Measurements from ENCODE around the gene MAML2.

The MAML2 gene

DNA sequence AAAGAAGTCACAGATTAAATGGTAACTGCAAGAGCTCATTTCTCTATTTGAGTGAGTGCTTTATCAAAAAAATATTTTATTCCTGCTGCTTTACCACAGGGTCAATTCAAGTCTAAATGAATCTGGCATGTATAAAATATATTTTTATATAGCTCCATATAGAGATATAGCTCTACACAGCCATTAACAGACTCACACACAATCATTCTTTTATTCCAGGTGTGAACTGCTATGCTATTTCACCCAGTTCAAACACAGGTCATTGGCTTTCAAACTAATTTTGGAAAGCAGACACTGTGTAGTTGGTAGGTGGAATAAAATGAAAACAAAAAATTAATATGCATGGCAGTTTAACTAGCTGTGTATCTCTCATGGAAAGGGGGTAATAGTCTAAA, 63.1 kb downstream of the MAML2 start:
- no peak overlapping the region for H3K56ac ChIP-seq (ENCODE audit: low read length)
- no peak overlapping the region for H3K18ac ChIP-seq (ENCODE audit: low read length)
- H3K27me3 ChIP-seq (ENCODE audit: insufficient read depth, low read length, poor library complexity) = no peaks in the 10 kb centered on the region
- peaks cover 10% of the 10 kb centered on the region for H3K4me1 ChIP-seq (ENCODE audit: control insufficient read depth, low read depth, low read length)
- H2BK15ac ChIP-seq (replicated peaks; ENCODE audit: low read depth) = no peak overlapping the region
- no peak overlapping the region for H2AK5ac ChIP-seq (ENCODE audit: low read length)
- no peak overlapping the region for H3K23ac ChIP-seq (ENCODE audit: low read length)
- H3K79me2 ChIP-seq (ENCODE audit: control insufficient read depth, insufficient read depth, low read length) = no peaks in the 10 kb centered on the region
- H3K79me1 ChIP-seq (ENCODE audit: low read length) = no peaks in the 10 kb centered on the region
- no peak overlapping the region for H2BK5ac ChIP-seq (ENCODE audit: low read length)
- no peak overlapping the region for H3K27ac ChIP-seq (ENCODE audit: low read depth, low read length)
- DNase-seq = no peak
- no peak overlapping the region for H4K8ac ChIP-seq (ENCODE audit: low read depth, low read length)
- H3K9ac ChIP-seq (ENCODE audit: low read length) = no peak overlapping the region
- no peak overlapping the region for H3K4ac ChIP-seq (ENCODE audit: low read depth, low read length)
- H3K36me3 ChIP-seq (ENCODE audit: control insufficient read depth, insufficient read depth, low read length) = no peaks in the 10 kb centered on the region
- H2BK120ac ChIP-seq (ENCODE audit: low read depth, low read length) = no peak overlapping the region
- no peak overlapping the region for H4K5ac ChIP-seq (ENCODE audit: low read length)
- no peak overlapping the region for H3K4me2 ChIP-seq (ENCODE audit: low read length)
- H3K4me3 ChIP-seq (ENCODE audit: low read length) = no peak overlapping the region

DNA sequence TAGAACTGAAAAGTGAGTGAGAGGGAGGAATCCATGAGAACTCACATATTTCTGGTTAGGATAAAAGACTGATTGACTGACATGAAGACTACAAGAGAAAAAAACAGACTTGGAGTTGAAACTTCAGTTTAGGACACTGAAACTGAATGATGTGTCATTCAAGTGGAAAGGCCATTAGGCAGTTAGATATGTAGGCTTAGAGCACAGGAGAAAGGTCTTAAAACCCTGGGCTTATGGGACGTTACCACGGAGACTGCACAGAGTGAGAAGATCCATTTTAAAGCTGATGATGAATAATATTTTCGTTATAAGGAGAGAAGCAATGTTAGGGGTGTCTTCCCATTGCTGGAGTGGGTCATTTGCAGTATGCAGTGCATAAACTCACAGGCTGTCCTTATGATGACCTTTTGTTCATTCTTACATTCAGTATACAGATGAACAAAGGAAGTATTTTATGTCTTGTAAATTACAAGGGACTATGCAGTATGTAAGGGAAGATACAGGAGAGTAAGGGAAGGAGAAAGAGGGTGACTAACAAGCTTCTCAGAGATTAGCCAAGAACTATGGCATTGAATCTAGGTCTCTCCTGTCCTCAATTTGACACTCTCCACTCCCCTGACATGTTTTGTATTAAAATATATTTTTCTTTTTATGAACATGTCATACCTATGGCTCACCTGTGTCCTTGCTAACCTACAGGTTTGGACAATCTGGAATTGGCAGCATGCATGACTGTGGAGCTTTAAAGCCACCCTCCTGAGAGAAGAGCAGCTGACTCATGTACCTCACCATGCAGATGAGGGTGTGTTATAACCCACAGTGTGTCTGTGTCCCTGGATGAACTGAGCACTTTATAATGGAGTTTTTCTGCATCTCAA, 63.7 kb downstream of the MAML2 start:
- Histone ChIP-seq H3K27me3 (ENCODE audit: insufficient read depth, low read length, poor library complexity) (no peaks in the 10 kb centered on the region), H3K56ac (ENCODE audit: low read length) (no peak overlapping the region), H4K5ac (ENCODE audit: low read length) (no peak overlapping the region), H2BK5ac (ENCODE audit: low read length) (no peak overlapping the region), H3K4me3 (ENCODE audit: low read length) (no peak overlapping the region), H3K9ac (ENCODE audit: low read length) (no peak overlapping the region), H3K18ac (ENCODE audit: low read length) (no peak overlapping the region), H3K79me2 (ENCODE audit: control insufficient read depth, insufficient read depth, low read length) (no peaks in the 10 kb centered on the region), H3K27ac (ENCODE audit: low read depth, low read length) (no peak overlapping the region), H3K23ac (ENCODE audit: low read length) (no peak overlapping the region), H3K4me2 (ENCODE audit: low read length) (no peak overlapping the region), H2AK5ac (ENCODE audit: low read length) (no peak overlapping the region), H3K36me3 (ENCODE audit: control insufficient read depth, insufficient read depth, low read length) (no peaks in the 10 kb centered on the region), H3K4me1 (ENCODE audit: control insufficient read depth, low read depth, low read length) (peaks cover 10% of the 10 kb centered on the region), H3K79me1 (ENCODE audit: low read length) (no peaks in the 10 kb centered on the region), H2BK15ac (replicated peaks; ENCODE audit: low read depth) (no peak overlapping the region), H2BK120ac (ENCODE audit: low read depth, low read length) (no peak overlapping the region), H4K8ac (ENCODE audit: low read depth, low read length) (no peak overlapping the region), H3K4ac (ENCODE audit: low read depth, low read length) (no peak overlapping the region)
- WGBS (ENCODE audit: extremely low coverage, insufficient coverage, low lambda C conversion rate) = no CpG with 5 or more reads among the region's 3 CpGs
- DNase-seq = no peak

DNA sequence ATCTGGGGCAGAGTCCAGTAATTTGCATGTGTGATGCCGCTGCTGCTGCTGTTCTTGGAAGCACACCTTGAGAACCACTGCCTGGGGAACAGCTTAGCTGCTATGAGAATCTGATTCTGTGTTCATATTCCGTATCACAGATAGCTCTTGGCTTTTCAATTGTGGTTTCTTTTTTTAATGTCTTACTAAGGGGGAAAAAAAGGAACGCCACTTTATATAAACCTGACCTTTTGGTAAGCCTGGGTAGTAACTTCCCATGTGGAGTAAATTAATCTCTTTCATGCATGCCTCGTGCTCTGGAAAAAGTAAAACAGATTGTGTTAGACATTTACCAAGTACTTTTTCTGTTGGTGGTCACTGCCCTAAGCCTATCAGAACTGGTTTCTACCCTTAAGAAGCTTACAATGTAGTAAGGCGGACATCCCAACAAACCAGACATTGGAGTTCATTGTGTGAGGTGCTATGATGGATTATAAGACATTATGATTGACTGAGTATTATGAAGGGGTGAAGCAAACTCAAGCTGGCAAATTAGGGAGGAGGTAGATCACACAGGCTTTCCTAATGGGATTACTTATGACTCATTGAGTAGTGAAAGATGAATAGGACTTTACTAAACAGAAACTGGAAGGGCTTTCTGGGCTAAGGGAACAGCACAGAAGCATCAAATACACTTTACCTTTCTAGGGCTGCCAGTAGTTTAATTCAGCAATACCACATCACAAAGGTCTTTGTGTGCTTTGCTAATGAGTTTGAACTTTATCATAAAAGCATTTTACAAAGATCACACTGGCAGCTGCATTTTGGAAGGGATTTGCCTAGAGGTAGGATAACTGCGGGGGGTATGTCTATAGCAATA, 64.7 kb downstream of the MAML2 start:
- Histone ChIP-seq H3K79me1 (ENCODE audit: low read length) (no peaks in the 10 kb centered on the region), H2BK5ac (ENCODE audit: low read length) (no peak overlapping the region), H3K23ac (ENCODE audit: low read length) (no peak overlapping the region), H3K4ac (ENCODE audit: low read depth, low read length) (no peak overlapping the region), H2AK5ac (ENCODE audit: low read length) (no peak overlapping the region), H3K79me2 (ENCODE audit: control insufficient read depth, insufficient read depth, low read length) (no peaks in the 10 kb centered on the region), H3K9ac (ENCODE audit: low read length) (no peak overlapping the region), H3K18ac (ENCODE audit: low read length) (no peak overlapping the region), H3K4me3 (ENCODE audit: low read length) (no peak overlapping the region), H3K4me1 (ENCODE audit: control insufficient read depth, low read depth, low read length) (peaks cover 10% of the 10 kb centered on the region), H2BK120ac (ENCODE audit: low read depth, low read length) (no peak overlapping the region), H3K27ac (ENCODE audit: low read depth, low read length) (no peak overlapping the region), H3K36me3 (ENCODE audit: control insufficient read depth, insufficient read depth, low read length) (no peaks in the 10 kb centered on the region), H3K56ac (ENCODE audit: low read length) (no peak overlapping the region), H4K8ac (ENCODE audit: low read depth, low read length) (peak overlapping the region; percentile 39), H3K27me3 (ENCODE audit: insufficient read depth, low read length, poor library complexity) (no peaks in the 10 kb centered on the region), H2BK15ac (replicated peaks; ENCODE audit: low read depth) (no peak overlapping the region), H3K4me2 (ENCODE audit: low read length) (no peak overlapping the region), H4K5ac (ENCODE audit: low read length) (no peak overlapping the region)
- no CpG with 5 or more reads among the region's 6 CpGs for WGBS (ENCODE audit: extremely low coverage, insufficient coverage, low lambda C conversion rate)
- DNase-seq = no peak

DNA sequence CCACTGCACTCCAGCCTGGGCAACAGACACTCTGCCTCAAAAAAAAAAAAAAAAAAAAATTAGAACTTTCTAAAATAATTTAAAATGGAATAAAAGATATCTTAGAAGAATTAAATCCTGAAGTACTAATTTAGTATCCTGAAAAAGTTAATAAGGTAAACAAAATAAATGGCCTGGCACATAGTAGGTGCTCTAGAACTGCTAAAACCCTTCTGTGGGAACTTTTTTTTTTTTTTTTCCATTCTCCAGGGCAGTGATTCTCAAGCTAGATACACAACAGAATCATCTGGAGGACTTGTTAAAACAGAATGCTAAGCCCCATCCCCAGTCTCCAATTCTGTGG, 65.3 kb downstream of the MAML2 start:
- H3K56ac ChIP-seq (ENCODE audit: low read length) = no peak overlapping the region

DNA sequence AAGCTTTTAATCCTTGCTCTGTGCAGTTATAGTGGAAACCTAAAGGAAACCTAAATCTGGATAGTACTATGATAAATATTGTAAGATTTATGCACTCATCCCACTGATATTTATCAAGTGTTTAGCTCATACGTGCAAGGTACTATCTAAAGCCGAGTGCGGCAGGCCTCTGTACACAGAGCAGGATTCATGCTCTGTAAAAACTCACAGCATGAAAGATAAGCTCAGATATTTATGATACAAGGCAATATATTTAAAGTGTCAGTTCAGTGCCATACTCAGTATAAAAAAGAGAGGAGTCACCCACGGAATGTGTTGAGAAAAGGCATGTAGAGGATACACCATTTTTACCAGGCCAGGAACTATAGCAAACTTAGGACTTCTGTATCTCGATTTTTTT, 66.2 kb downstream of the MAML2 start:
- H2AK5ac ChIP-seq (ENCODE audit: low read length) = no peak overlapping the region
- no peak for DNase-seq
- H3K23ac ChIP-seq (ENCODE audit: low read length) = no peak overlapping the region
- H3K56ac ChIP-seq (ENCODE audit: low read length) = no peak overlapping the region
- H3K4me1 ChIP-seq (ENCODE audit: control insufficient read depth, low read depth, low read length) = peaks cover 10% of the 10 kb centered on the region
- H3K4ac ChIP-seq (ENCODE audit: low read depth, low read length) = no peak overlapping the region
- H3K4me3 ChIP-seq (ENCODE audit: low read length) = no peak overlapping the region
- no peaks in the 10 kb centered on the region for H3K27me3 ChIP-seq (ENCODE audit: insufficient read depth, low read length, poor library complexity)
- no peak overlapping the region for H2BK120ac ChIP-seq (ENCODE audit: low read depth, low read length)
- no peaks in the 10 kb centered on the region for H3K79me2 ChIP-seq (ENCODE audit: control insufficient read depth, insufficient read depth, low read length)
- H3K36me3 ChIP-seq (ENCODE audit: control insufficient read depth, insufficient read depth, low read length) = no peaks in the 10 kb centered on the region
- no peaks in the 10 kb centered on the region for H3K79me1 ChIP-seq (ENCODE audit: low read length)
- H3K18ac ChIP-seq (ENCODE audit: low read length) = no peak overlapping the region
- no peak overlapping the region for H2BK5ac ChIP-seq (ENCODE audit: low read length)
- no peak overlapping the region for H3K9ac ChIP-seq (ENCODE audit: low read length)
- no peak overlapping the region for H3K4me2 ChIP-seq (ENCODE audit: low read length)
- H4K5ac ChIP-seq (ENCODE audit: low read length) = no peak overlapping the region
- no CpG with 5 or more reads among the region's 5 CpGs for WGBS (ENCODE audit: extremely low coverage, insufficient coverage, low lambda C conversion rate)
- H2BK15ac ChIP-seq (replicated peaks; ENCODE audit: low read depth) = no peak overlapping the region
- H4K8ac ChIP-seq (ENCODE audit: low read depth, low read length) = no peak overlapping the region
- no peak overlapping the region for H3K27ac ChIP-seq (ENCODE audit: low read depth, low read length)

More for the DNA sequence above, 65.3 kb downstream of the MAML2 start:
- Histone ChIP-seq H2AK5ac (ENCODE audit: low read length) (no peak overlapping the region), H3K4me1 (ENCODE audit: control insufficient read depth, low read depth, low read length) (peaks cover 10% of the 10 kb centered on the region), H3K4ac (ENCODE audit: low read depth, low read length) (no peak overlapping the region), H3K4me2 (ENCODE audit: low read length) (no peak overlapping the region), H3K79me2 (ENCODE audit: control insufficient read depth, insufficient read depth, low read length) (no peaks in the 10 kb centered on the region), H4K5ac (ENCODE audit: low read length) (no peak overlapping the region), H3K27me3 (ENCODE audit: insufficient read depth, low read length, poor library complexity) (no peaks in the 10 kb centered on the region), H3K23ac (ENCODE audit: low read length) (no peak overlapping the region), H2BK5ac (ENCODE audit: low read length) (no peak overlapping the region), H3K4me3 (ENCODE audit: low read length) (no peak overlapping the region), H3K79me1 (ENCODE audit: low read length) (no peaks in the 10 kb centered on the region), H4K8ac (ENCODE audit: low read depth, low read length) (peak overlapping the region; percentile 39), H3K27ac (ENCODE audit: low read depth, low read length) (no peak overlapping the region), H2BK120ac (ENCODE audit: low read depth, low read length) (no peak overlapping the region), H3K36me3 (ENCODE audit: control insufficient read depth, insufficient read depth, low read length) (no peaks in the 10 kb centered on the region), H3K18ac (ENCODE audit: low read length) (no peak overlapping the region), H2BK15ac (replicated peaks; ENCODE audit: low read depth) (no peak overlapping the region), H3K9ac (ENCODE audit: low read length) (no peak overlapping the region)
- DNase-seq = peak; percentile 51
